ENCODE data around the gene TMA7B. TPM values are rescaled to one million over a fixed set of nuclear protein-coding genes. Genes with fewer than 3 reads are reported as not detected.

Gene TMA7B
- total and polyA plus RNA-seq, 10 of the 15 experiments (the other 5 are each of a cell fraction or from before 2014, with no cell fraction given), result 0.33 to 2.9 (median 1.8) TPM

- no peaks in the 10 kb centered on the region for H3K27me3 ChIP-seq (replicated peaks in 1 of 2; ENCODE audit: control insufficient read depth in 2 of 2, insufficient read depth in 2 of 2, low read length in 1 of 2)
- in situ Hi-C loops (cut with MboI), result no loop called here
- H3K9ac ChIP-seq (ENCODE audit: control insufficient read depth, insufficient read depth, low read length), result no peak overlapping the region
- no peaks in the 10 kb centered on the region for H4K20me1 ChIP-seq (ENCODE audit: control insufficient read depth, insufficient read depth)
- H3K79me2 ChIP-seq (ENCODE audit: control insufficient read depth, insufficient read depth, low read length), result no peaks in the 10 kb centered on the region
- SMC1A ChIA-PET (ENCODE audit: uncharacterized antibody, unreplicated experiment), result interaction anchor here (2.0 to 2.2 kb wide), 2 partner anchors 52 to 57 kb away, joined by 4 to 10 read pairs; no protein-coding TSS in a partner anchor
- RAD21 ChIA-PET (ENCODE audit: unreplicated experiment), result no interaction called here
- no peak for FAIRE-seq
- ATAC-seq, result no peak
- peaks cover 12% of the 10 kb centered on the region for H3K4me1 ChIP-seq (ENCODE audit: control insufficient read depth, insufficient read depth, low read length)
- POLR2A ChIA-PET, result no interaction called here
- no peak overlapping the region for H3K4me2 ChIP-seq (ENCODE audit: control insufficient read depth, insufficient read depth)
- CTCF ChIA-PET, result interaction anchor here (1.4 kb wide), 2 partner anchors 32 to 34 kb away, joined by 3 to 4 read pairs; no protein-coding TSS in a partner anchor
- H3K9me3 ChIP-seq (replicated peaks; ENCODE audit: control insufficient read depth, insufficient read depth, low read length), result peaks cover 6% of the 10 kb centered on the region; the same call in 2 of the 3 replicates
- no peak for DNase-seq (ENCODE audit: low read depth, low spot score)
- WGBS (ENCODE audit: insufficient coverage, insufficient replicate concordance, low lambda C conversion rate, missing lambda C conversion rate), result 85% methylated on average over 9 of the region's 9 CpGs
- H3K36me3 ChIP-seq (ENCODE audit: control insufficient read depth in 2 of 2, insufficient read depth in 2 of 2, low read length in 1 of 2), result peaks cover 34 to 52% of the 10 kb centered on the region in 2 experiments
- no TSS peak for BruUV-seq (replicated peaks)
- H3K4me3 ChIP-seq, result no peak overlapping the region
- H2AFZ ChIP-seq (ENCODE audit: control insufficient read depth, low read depth, low read length), result no peak overlapping the region
- H3K27ac ChIP-seq (ENCODE audit: control insufficient read depth, insufficient read depth), result no peak overlapping the region
- intact Hi-C loops (cut with micrococcal nuclease; ENCODE audit: unreplicated experiment), result no loop called here
- TF ChIP-seq NR2C1 (IDR thresholded peaks at IDR 0.05), result no peak
- no peak for TF ChIP-seq POLR2A (IDR thresholded peaks at IDR 0.05; ENCODE audit: low read depth, low read length)
- TF ChIP-seq SRF (IDR thresholded peaks at IDR 0.05; ENCODE audit: low read depth in 2 of 2, low read length in 2 of 2), result no peak
- no peak for TF ChIP-seq SIN3A (IDR thresholded peaks at IDR 0.05; ENCODE audit: low read depth, low read length)
- TF ChIP-seq CREM (IDR thresholded peaks at IDR 0.05; ENCODE audit: low read depth), result no peak
- no peak for TF ChIP-seq BMI1 (IDR thresholded peaks at IDR 0.05; ENCODE audit: borderline replicate concordance)
- TF ChIP-seq, protein P1, sequence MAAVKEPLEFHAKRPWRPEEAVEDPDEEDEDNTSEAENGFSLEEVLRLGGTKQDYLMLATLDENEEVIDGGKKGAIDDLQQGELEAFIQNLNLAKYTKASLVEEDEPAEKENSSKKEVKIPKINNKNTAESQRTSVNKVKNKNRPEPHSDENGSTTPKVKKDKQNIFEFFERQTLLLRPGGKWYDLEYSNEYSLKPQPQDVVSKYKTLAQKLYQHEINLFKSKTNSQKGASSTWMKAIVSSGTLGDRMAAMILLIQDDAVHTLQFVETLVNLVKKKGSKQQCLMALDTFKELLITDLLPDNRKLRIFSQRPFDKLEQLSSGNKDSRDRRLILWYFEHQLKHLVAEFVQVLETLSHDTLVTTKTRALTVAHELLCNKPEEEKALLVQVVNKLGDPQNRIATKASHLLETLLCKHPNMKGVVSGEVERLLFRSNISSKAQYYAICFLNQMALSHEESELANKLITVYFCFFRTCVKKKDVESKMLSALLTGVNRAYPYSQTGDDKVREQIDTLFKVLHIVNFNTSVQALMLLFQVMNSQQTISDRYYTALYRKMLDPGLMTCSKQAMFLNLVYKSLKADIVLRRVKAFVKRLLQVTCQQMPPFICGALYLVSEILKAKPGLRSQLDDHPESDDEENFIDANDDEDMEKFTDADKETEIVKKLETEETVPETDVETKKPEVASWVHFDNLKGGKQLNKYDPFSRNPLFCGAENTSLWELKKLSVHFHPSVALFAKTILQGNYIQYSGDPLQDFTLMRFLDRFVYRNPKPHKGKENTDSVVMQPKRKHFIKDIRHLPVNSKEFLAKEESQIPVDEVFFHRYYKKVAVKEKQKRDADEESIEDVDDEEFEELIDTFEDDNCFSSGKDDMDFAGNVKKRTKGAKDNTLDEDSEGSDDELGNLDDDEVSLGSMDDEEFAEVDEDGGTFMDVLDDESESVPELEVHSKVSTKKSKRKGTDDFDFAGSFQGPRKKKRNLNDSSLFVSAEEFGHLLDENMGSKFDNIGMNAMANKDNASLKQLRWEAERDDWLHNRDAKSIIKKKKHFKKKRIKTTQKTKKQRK (IDR thresholded peaks at IDR 0.05; ENCODE audit: low read depth, low read length), result no peak
- no peak for TF ChIP-seq SPI1 (IDR thresholded peaks at IDR 0.05; ENCODE audit: borderline replicate concordance, insufficient read depth, low read depth, low read length)
- no peak for TF ChIP-seq HCFC1 (IDR thresholded peaks at IDR 0.05; ENCODE audit: low read length)
- no peak for TF ChIP-seq EGR1 (IDR thresholded peaks at IDR 0.05; ENCODE audit: borderline replicate concordance in 1 of 2, low read depth in 2 of 2, low read length in 2 of 2)
- TF ChIP-seq, protein P2, sequence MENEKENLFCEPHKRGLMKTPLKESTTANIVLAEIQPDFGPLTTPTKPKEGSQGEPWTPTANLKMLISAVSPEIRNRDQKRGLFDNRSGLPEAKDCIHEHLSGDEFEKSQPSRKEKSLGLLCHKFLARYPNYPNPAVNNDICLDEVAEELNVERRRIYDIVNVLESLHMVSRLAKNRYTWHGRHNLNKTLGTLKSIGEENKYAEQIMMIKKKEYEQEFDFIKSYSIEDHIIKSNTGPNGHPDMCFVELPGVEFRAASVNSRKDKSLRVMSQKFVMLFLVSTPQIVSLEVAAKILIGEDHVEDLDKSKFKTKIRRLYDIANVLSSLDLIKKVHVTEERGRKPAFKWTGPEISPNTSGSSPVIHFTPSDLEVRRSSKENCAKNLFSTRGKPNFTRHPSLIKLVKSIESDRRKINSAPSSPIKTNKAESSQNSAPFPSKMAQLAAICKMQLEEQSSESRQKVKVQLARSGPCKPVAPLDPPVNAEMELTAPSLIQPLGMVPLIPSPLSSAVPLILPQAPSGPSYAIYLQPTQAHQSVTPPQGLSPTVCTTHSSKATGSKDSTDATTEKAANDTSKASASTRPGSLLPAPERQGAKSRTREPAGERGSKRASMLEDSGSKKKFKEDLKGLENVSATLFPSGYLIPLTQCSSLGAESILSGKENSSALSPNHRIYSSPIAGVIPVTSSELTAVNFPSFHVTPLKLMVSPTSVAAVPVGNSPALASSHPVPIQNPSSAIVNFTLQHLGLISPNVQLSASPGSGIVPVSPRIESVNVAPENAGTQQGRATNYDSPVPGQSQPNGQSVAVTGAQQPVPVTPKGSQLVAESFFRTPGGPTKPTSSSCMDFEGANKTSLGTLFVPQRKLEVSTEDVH (IDR thresholded peaks at IDR 0.05; ENCODE audit: low read depth, partially characterized antibody), result no peak
- no peak for TF ChIP-seq RUNX3 (IDR thresholded peaks at IDR 0.05; ENCODE audit: low read length)
- TF ChIP-seq NFYA (IDR thresholded peaks at IDR 0.05; ENCODE audit: borderline replicate concordance, low read depth, low read length), result no peak
- TF ChIP-seq ATF7 (IDR thresholded peaks at IDR 0.05; ENCODE audit: low read depth), result no peak
- TF ChIP-seq LARP7 (IDR thresholded peaks at IDR 0.05), result no peak
Observed at GRCh38 chr22:39967103-39967829, 7.1 kb downstream of the TMA7B start.

Measured in GM12878 (cell line).